T-helper 22 cell (primary cell): ENCODE measurements around the gene KRT9.

Source experiments
- DNase-seq: peaks from one replicate; pipeline ENCODE4 v3.0.0-alpha.2; 2020; ENCODE audit warnings: low read depth

The KRT9 gene

GRCh38 chr17:41529491-41529915 lies 42.4 kb downstream of the KRT9 start:
- no peak for DNase-seq

GRCh38 chr17:41528959-41529353 lies 42.9 kb downstream of the KRT9 start:
- DNase-seq = no peak

GRCh38 chr17:41527063-41528023 lies 44.5 kb downstream of the KRT9 start:
- no peak for DNase-seq

GRCh38 chr17:41524261-41524660 lies 47.6 kb downstream of the KRT9 start:
- no peak for DNase-seq

- no peak for DNase-seq
Observed at GRCh38 chr17:41523787-41524186, 48.1 kb downstream of the KRT9 start.

GRCh38 chr17:41523225-41523593 lies 48.6 kb downstream of the KRT9 start:
- no peak for DNase-seq

GRCh38 chr17:41522301-41523224 lies 49.3 kb downstream of the KRT9 start:
- no peak for DNase-seq

GRCh38 chr17:41521574-41522261 lies 50.1 kb downstream of the KRT9 start:
- DNase-seq = no peak

GRCh38 chr17:41520821-41521521 lies 50.9 kb downstream of the KRT9 start:
- no peak for DNase-seq

- no peak for DNase-seq
Observed at GRCh38 chr17:41519501-41520224, 52.2 kb downstream of the KRT9 start.

- no peak for DNase-seq
Observed at GRCh38 chr17:41518789-41519449, 52.9 kb downstream of the KRT9 start, which contains the start of gene KRT15. Gene KRT15, minus strand, starts transcription at chr17:41518890. Its CDS starts 63 bp downstream, at chr17:41518827.

- DNase-seq = no peak
Observed at GRCh38 chr17:41518031-41518430, 53.8 kb downstream of the KRT9 start.

GRCh38 chr17:41516830-41517283 lies 55.0 kb downstream of the KRT9 start:
- no peak for DNase-seq

GRCh38 chr17:41516147-41516829 lies 55.6 kb downstream of the KRT9 start:
- DNase-seq = no peak
